GM06990 (cell line): Measurements from ENCODE around the gene EEF1E1.

Source experiments
- DNase-seq: peaks from one replicate; pipeline ENCODE4 v3.0.0-alpha.2; 2011; ENCODE audit not compliant: insufficient read length; ENCODE audit errors: extremely low read depth
- H3K27me3 ChIP-seq: replicated peaks from 2 replicates; pipeline ENCODE4 v1.6.0; 2011; ENCODE audit warnings: low read length; ENCODE audit not compliant: control insufficient read depth, insufficient read depth
- H3K36me3 ChIP-seq: 2 replicates; pipeline ENCODE4 v1.5.1; 2011; ENCODE audit warnings: low read length; ENCODE audit not compliant: control insufficient read depth, insufficient read depth
- H3K4me3 ChIP-seq: replicated peaks from 2 replicates; pipeline ENCODE4 v1.5.1; 2011; ENCODE audit warnings: low read depth, mild to moderate bottlenecking, control low read depth, low read length
- TF ChIP-seq, protein P1 (sequence below): IDR thresholded peaks from 2 replicates; pipeline ENCODE4 v1.5.1; 2011; ENCODE audit warnings: low read length, control low read depth, mild to moderate bottlenecking, inconsistent platforms; ENCODE audit not compliant: insufficient read depth, poor library complexity, severe bottlenecking

Gene EEF1E1

DNA sequence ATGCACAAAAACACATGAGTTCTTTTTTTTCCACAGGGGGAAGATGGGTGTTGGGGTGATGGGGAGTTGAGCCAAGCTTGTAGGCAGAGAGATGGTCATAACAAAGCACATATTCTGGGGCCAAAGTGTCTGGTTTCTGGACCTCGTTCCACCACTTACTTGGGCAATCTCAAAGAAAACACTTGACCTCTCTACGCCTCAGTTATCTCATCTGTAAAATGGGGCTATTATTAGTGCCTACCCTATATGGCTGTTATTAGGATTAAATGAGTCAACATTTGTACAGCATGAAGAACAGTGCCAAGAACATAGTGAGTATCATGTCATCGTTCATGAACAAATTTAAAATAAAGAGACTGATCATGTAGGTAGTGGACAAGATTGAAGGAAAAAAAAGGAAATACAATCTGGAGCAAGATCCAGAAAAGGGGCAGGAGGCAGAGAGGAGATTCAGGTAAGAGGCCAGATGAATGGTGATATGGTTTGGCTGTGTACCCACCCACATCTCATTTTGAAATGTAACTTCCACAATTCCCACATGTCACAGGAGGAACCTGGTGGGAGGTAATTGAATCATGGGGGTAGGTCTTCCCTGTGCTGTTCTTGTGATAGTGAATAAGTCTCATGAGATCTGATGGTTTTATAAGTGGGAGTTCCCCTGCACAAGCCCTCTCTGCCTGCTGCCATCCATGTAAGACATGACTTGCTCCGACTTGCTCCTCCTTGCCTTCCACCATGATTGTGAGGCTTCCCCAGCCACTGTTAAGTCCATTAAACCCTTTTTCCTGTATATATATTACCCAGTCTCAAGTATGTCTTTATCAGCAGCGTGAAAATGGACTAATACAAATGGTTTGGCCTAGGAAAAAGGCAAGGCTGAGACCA lies 14.2 kb downstream of the EEF1E1 start:
- H3K27me3 ChIP-seq, result no peaks in the 10 kb centered on the region
- no peak overlapping the region for H3K4me3 ChIP-seq
- TF ChIP-seq, protein P1, sequence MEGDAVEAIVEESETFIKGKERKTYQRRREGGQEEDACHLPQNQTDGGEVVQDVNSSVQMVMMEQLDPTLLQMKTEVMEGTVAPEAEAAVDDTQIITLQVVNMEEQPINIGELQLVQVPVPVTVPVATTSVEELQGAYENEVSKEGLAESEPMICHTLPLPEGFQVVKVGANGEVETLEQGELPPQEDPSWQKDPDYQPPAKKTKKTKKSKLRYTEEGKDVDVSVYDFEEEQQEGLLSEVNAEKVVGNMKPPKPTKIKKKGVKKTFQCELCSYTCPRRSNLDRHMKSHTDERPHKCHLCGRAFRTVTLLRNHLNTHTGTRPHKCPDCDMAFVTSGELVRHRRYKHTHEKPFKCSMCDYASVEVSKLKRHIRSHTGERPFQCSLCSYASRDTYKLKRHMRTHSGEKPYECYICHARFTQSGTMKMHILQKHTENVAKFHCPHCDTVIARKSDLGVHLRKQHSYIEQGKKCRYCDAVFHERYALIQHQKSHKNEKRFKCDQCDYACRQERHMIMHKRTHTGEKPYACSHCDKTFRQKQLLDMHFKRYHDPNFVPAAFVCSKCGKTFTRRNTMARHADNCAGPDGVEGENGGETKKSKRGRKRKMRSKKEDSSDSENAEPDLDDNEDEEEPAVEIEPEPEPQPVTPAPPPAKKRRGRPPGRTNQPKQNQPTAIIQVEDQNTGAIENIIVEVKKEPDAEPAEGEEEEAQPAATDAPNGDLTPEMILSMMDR, result no peak
- DNase-seq, result no peak
- peaks cover 19% of the 10 kb centered on the region for H3K36me3 ChIP-seq

DNA sequence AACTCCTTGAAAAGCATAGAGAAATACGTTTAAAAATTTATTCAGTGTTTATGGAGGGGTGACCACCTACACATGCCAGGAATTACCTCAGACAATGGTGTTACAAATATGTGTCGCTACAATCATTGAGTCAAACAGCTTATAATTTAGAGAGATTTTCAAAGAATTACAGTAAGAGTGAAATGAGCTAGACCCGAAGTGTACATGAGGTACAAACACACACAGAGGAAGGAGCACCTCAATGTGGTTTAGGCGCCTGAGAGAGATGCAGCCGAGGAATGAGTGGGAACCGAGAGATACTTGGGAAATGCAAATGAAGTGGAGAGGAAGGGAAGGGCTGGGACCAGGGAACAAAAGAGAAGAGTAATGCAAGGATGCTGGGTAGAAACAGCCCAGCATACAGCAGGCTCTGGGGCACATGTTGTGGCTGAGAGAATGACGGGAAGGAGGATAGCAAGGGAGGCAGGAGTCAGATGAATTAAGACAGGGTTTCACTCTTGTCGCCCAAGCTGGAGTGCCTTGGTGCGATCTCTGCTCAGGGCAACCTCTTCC lies 15.5 kb downstream of the EEF1E1 start:
- TF ChIP-seq, protein P1, result no peak
- H3K36me3 ChIP-seq, result peaks cover 19% of the 10 kb centered on the region
- DNase-seq, result no peak
- no peaks in the 10 kb centered on the region for H3K27me3 ChIP-seq
- no peak overlapping the region for H3K4me3 ChIP-seq

DNA sequence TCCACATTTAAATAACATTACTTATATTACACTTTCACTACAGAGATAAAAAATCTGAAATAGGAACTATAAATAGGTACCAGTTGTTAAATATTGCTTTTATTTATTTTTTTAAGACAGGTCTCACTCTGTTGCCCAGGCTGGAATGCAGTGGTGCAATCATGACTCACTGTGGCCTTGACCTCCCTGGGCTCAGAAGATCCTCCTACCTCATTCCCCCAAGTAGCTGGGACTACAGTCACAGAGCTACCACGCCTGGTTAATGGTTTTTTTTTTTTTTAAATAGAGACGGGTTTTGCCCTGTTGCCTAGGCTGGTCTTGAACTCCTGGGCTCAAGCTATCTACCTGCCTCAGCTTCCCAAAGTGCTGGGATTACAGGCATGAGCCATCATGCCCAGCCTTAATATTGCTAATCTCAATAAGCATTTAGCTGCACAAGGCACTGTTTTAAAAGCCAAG lies 17.3 kb downstream of the EEF1E1 start:
- no peak for DNase-seq
- Histone ChIP-seq H3K27me3 (no peaks in the 10 kb centered on the region), H3K4me3 (no peak overlapping the region), H3K36me3 (peaks cover 19% of the 10 kb centered on the region)
- TF ChIP-seq, protein P1, result no peak

DNA sequence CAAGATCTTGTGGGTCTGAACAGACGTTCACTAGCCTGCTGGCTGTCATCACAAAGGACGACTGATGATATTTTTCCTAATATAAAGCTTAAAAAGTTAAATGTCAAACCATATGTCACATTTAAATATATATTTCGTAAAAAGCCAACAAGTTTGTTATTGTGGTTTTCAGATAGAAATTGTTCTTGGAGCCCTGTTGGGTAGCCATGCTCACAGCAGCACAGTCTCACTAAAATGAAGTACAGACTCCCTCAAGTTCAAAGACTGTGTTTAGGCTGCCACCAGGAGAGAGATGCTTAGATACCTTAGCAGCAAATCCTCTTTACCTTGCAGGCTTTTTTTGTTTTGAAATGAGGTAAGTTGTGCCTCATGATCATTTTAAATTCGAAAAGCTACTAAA lies 17.8 kb downstream of the EEF1E1 start:
- no peaks in the 10 kb centered on the region for H3K27me3 ChIP-seq
- no peak overlapping the region for H3K4me3 ChIP-seq
- TF ChIP-seq, protein P1, result no peak
- peaks cover 18% of the 10 kb centered on the region for H3K36me3 ChIP-seq
- DNase-seq, result no peak

DNA sequence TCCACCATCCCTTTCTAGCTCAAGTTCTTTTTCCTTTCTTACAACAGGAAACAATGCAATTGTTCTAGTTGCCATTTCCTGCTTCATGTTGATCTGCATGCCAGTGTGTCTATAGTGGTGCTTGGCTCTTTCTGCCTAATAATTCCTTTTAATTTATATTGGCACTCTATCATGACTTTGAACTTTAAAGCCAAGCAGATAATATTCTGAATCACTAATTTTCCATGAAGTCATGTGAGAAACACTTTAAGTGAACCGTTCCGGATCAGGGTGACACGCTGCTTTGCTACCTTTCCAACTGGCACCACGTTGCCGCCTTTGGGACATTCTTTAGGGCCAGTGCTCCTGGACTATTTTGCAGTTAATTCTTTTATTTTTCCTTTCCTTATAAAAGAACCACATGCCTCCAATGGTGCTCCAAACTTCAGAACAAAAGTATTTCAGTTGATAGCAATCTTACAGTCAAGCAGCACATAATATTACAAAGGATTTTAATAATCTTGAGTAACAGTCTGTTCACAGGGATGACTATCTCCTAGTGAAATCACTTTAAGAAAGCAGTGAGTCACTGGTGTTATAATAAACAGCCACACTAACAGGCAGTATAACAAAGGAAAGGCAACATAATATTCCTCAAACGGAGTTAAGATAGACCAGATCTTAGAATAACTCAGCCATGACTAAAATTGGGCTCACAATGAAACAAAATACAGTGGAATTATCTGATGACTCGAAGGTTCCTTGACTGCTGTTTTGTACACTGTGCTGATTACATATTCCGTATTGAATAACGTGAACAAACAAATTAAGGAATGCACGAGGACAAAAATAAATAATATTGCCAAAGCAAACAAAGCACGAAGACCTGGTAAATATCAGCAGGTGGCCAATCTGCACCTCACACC lies 19.1 kb downstream of the EEF1E1 start:
- Histone ChIP-seq H3K27me3 (no peaks in the 10 kb centered on the region), H3K4me3 (no peak overlapping the region), H3K36me3 (peaks cover 12% of the 10 kb centered on the region)
- TF ChIP-seq, protein P1, result no peak
- DNase-seq, result no peak
